DND-41 (cell line): ENCODE data around the gene COL26A1.

Source experiments
- EZH2 ChIP-seq: IDR thresholded peaks from 3 replicates; pipeline ENCODE4 v1.6.1; 2012; ENCODE audit warnings: borderline replicate concordance, low read depth, mild to moderate bottlenecking, moderate library complexity, low read length, inconsistent platforms; ENCODE audit not compliant: severe bottlenecking
- TF ChIP-seq, protein P1 (sequence below): IDR thresholded peaks from 2 replicates; pipeline ENCODE4 v1.5.1; 2012; ENCODE audit warnings: borderline replicate concordance, low read length, moderate library complexity, mild to moderate bottlenecking; ENCODE audit not compliant: poor library complexity, severe bottlenecking; ENCODE audit errors: extremely low read depth

DNA sequence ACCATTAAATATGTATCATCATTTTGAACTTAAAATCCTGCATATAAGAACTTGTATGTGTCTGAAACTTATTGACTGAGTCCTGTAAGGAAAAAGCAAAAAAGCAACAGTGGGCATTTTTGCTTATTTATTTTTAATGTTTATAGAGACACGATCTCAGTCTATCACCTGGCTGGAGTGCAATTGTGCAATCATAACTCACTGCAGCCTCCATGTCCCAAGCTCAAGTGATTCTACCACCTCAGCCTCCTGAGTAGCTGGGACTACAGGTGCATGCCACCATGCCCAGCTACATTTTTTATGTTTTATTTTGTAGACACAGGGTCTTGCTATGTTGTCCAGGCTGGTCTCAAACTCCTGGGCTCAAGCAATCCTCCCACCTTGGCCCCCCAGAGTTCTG is 234.2 kb downstream of the COL26A1 start:
- TF ChIP-seq, protein P1, sequence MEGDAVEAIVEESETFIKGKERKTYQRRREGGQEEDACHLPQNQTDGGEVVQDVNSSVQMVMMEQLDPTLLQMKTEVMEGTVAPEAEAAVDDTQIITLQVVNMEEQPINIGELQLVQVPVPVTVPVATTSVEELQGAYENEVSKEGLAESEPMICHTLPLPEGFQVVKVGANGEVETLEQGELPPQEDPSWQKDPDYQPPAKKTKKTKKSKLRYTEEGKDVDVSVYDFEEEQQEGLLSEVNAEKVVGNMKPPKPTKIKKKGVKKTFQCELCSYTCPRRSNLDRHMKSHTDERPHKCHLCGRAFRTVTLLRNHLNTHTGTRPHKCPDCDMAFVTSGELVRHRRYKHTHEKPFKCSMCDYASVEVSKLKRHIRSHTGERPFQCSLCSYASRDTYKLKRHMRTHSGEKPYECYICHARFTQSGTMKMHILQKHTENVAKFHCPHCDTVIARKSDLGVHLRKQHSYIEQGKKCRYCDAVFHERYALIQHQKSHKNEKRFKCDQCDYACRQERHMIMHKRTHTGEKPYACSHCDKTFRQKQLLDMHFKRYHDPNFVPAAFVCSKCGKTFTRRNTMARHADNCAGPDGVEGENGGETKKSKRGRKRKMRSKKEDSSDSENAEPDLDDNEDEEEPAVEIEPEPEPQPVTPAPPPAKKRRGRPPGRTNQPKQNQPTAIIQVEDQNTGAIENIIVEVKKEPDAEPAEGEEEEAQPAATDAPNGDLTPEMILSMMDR, result no peak
- no peak for TF ChIP-seq EZH2
